Panc1 (cell line): ENCODE results near the gene CPSF6. TPM values are rescaled to one million over a fixed set of nuclear protein-coding genes. Genes with fewer than 3 reads are reported as not detected.

Source experiments
- ATAC-seq: fragments of 200-7000 bp; cut with Tn5 transposase; 2 replicates; pipeline ENCODE4 v1.9.1; 2020; ENCODE audit warnings: mild to moderate bottlenecking, moderate library complexity
- BruUV-seq: library from RNA; stranded (reverse); fragments of 400-500 nt; replicated peaks from 2 replicates; lab custom pipeline; 2021; lab: Mats Ljungman, UMichigan
- CTCF ChIA-PET: fragments of 300-600 bp; sonication (Branson Sonifier 250); formaldehyde crosslinking; loops from one replicate; lab custom pipeline; 2022; ENCODE audit warnings: antibody characterized with exemption; lab: Charles Lee
- POLR2A ChIA-PET: fragments of 300-600 bp; sonication (Branson Sonifier 250); formaldehyde crosslinking; loops from one replicate; lab custom pipeline; 2022; ENCODE audit warnings: antibody characterized with exemption; lab: Charles Lee
- DNase-seq: peaks from one replicate; pipeline ENCODE4 v3.0.0-alpha.2; 2010; ENCODE audit warnings: low read depth, low spot score
- H3K27ac ChIP-seq: 2 replicates; pipeline ENCODE4 v1.5.1; 2011; ENCODE audit warnings: mild to moderate bottlenecking, low read length, inconsistent platforms
- H3K27me3 ChIP-seq: fragments of 200-500 bp; sonication (Bioruptor generic); 2 replicates; pipeline ENCODE4 v1.6.0; 2014; ENCODE audit warnings: low read length, inconsistent platforms; ENCODE audit not compliant: control insufficient read depth, insufficient read depth
- H3K36me3 ChIP-seq: fragments of 200-500 bp; sonication (Bioruptor generic); 2 replicates; pipeline ENCODE4 v1.5.1; 2014; ENCODE audit warnings: inconsistent platforms, mild to moderate bottlenecking, low read length, moderate library complexity; ENCODE audit not compliant: control insufficient read depth, insufficient read depth
- H3K4me1 ChIP-seq: 2 replicates; pipeline ENCODE4 v1.5.1; 2011; ENCODE audit warnings: inconsistent platforms, mild to moderate bottlenecking, low read length, moderate library complexity; ENCODE audit not compliant: control insufficient read depth, insufficient read depth
- H3K4me3 ChIP-seq, 2 experiments: 2 replicates each; pipeline ENCODE4 v1.5.1; 2011 to 2012; ENCODE audit warnings: low read depth in 2 of 2, low read length in 2 of 2, mild to moderate bottlenecking in 2 of 2, inconsistent platforms in 1 of 2, moderate library complexity in 1 of 2
- H3K9me3 ChIP-seq: fragments of 200-500 bp; sonication (Bioruptor generic); 2 replicates; pipeline ENCODE4 v1.5.1; 2014; ENCODE audit warnings: low read depth, mild to moderate bottlenecking, inconsistent platforms, low read length, moderate library complexity; ENCODE audit not compliant: control insufficient read depth, insufficient read depth
- CTCF ChIP-seq: fragments of 450-650 bp; IDR thresholded peaks from 2 replicates; pipeline ENCODE4 v1.5.1; 2017; ENCODE audit warnings: mild to moderate bottlenecking
- POLR2AphosphoS5 ChIP-seq: IDR thresholded peaks from 2 replicates; pipeline ENCODE4 v1.6.1; 2012; ENCODE audit warnings: mild to moderate bottlenecking, low read depth, low read length, moderate library complexity
- SIN3A ChIP-seq: IDR thresholded peaks from 2 replicates; pipeline ENCODE4 v1.6.1; 2012; ENCODE audit warnings: low read depth, mild to moderate bottlenecking, low read length, moderate library complexity, borderline replicate concordance; ENCODE audit not compliant: insufficient read depth
- TCF7L2 ChIP-seq: IDR thresholded peaks from 2 replicates; pipeline ENCODE4 v1.6.1; 2011; ENCODE audit warnings: mild to moderate bottlenecking, low read depth, low read length, inconsistent platforms
- in situ Hi-C: cut with HindIII; loops from 2 replicates; pipeline ENCODE4 v1.10.0; 2016; ENCODE audit warnings: low sequenced_read_pairs, low pct_unique_long_range_greater_than_20kb
- intact Hi-C: fragments of 100-400 bp; cut with micrococcal nuclease; formaldehyde crosslinking; loops from one replicate; pipeline ENCODE4 v1.10.0; 2022; ENCODE audit not compliant: unreplicated experiment
- total RNA-seq: library from RNA; stranded (reverse); gene quantifications from one replicate; pipeline ENCODE4 v1.2.1, GENCODE V29; 2021; ENCODE audit not compliant: unreplicated experiment
- TF ChIP-seq, protein P1 (sequence below), 2 experiments: IDR thresholded peaks; 2 replicates each; pipeline ENCODE4 v1.6.1; 2011 to 2012; ENCODE audit warnings: low read depth in 2 of 2, control low read depth in 1 of 2, low read length in 1 of 2, mild to moderate bottlenecking in 1 of 2, moderate library complexity in 1 of 2; ENCODE audit not compliant: insufficient read depth in 1 of 2

CPSF6 gene
- total RNA-seq, 1 experiment from 2014 or later = 82.0 TPM

DNA sequence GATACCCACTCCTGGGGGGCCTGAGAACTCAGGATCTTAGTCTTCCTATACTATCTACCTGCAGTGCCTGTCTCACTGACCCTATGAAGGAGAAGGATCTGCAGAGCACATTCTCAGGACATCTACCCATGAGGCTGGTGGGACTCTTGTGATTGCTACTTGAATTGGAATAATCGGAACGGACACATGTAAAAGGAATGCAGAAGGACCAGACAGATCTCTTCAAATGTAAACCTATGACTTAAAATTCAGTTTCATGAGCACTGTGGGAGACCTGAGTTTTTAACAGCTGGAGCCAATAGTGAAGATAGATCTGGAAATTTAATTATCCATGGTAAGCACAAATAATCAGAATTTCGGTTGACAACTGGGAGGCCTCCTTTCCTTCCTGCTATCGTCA is 35.2 kb upstream of the CPSF6 start:
- BruUV-seq = no TSS peak
- TF ChIP-seq SIN3A = no peak
- no peak for TF ChIP-seq CTCF
- TF ChIP-seq POLR2AphosphoS5 = no peak
- TF ChIP-seq, protein P1, sequence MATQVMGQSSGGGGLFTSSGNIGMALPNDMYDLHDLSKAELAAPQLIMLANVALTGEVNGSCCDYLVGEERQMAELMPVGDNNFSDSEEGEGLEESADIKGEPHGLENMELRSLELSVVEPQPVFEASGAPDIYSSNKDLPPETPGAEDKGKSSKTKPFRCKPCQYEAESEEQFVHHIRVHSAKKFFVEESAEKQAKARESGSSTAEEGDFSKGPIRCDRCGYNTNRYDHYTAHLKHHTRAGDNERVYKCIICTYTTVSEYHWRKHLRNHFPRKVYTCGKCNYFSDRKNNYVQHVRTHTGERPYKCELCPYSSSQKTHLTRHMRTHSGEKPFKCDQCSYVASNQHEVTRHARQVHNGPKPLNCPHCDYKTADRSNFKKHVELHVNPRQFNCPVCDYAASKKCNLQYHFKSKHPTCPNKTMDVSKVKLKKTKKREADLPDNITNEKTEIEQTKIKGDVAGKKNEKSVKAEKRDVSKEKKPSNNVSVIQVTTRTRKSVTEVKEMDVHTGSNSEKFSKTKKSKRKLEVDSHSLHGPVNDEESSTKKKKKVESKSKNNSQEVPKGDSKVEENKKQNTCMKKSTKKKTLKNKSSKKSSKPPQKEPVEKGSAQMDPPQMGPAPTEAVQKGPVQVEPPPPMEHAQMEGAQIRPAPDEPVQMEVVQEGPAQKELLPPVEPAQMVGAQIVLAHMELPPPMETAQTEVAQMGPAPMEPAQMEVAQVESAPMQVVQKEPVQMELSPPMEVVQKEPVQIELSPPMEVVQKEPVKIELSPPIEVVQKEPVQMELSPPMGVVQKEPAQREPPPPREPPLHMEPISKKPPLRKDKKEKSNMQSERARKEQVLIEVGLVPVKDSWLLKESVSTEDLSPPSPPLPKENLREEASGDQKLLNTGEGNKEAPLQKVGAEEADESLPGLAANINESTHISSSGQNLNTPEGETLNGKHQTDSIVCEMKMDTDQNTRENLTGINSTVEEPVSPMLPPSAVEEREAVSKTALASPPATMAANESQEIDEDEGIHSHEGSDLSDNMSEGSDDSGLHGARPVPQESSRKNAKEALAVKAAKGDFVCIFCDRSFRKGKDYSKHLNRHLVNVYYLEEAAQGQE (IDR thresholded peaks at IDR 0.05; ENCODE audit: insufficient read depth in 1 of 2, low read depth in 2 of 2, low read length in 1 of 2) = no peak
- no peak for TF ChIP-seq TCF7L2
- ATAC-seq = no peak
- POLR2A ChIA-PET = no interaction called here
- H3K27ac ChIP-seq = no peak overlapping the region
- H3K27me3 ChIP-seq = no peaks in the 10 kb centered on the region
- intact Hi-C loops (no loop called here), in situ Hi-C loops (no loop called here)
- no peak overlapping the region for H3K4me3 ChIP-seq
- no peaks in the 10 kb centered on the region for H3K9me3 ChIP-seq
- no peaks in the 10 kb centered on the region for H3K4me1 ChIP-seq
- CTCF ChIA-PET = no interaction called here
- no peak for DNase-seq
- no peaks in the 10 kb centered on the region for H3K36me3 ChIP-seq

DNA sequence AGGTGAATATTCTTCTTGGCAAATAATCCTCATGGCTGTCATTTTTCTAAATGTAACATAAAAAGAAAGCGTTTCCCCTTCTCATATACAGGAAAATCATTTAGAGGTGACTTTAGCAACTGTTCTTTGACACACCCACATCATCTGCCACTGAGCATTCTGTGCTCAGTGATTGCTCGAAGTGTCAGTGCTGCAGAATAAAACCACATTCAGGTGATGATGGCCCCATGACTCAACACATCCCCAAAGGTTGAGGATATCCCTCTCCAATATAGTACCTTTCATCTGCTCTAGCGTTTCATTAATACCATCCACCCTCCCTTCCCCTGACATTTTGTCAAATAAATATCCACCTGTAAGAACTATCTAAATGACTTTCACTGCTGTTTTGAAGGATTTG is 28.7 kb upstream of the CPSF6 start:
- in situ Hi-C loops = no loop called here
- intact Hi-C loops = no loop called here
- H3K9me3 ChIP-seq = no peaks in the 10 kb centered on the region
- no peaks in the 10 kb centered on the region for H3K27me3 ChIP-seq
- DNase-seq = no peak
- POLR2A ChIA-PET = no interaction called here
- CTCF ChIA-PET = no interaction called here
- no peaks in the 10 kb centered on the region for H3K36me3 ChIP-seq
- ATAC-seq = no peak
- H3K27ac ChIP-seq = no peak overlapping the region
- no peak for TF ChIP-seq CTCF
- no peak overlapping the region for H3K4me3 ChIP-seq
- no TSS peak for BruUV-seq
- H3K4me1 ChIP-seq = no peaks in the 10 kb centered on the region

GRCh38 chr12:69211160-69211559 is 28.2 kb upstream of the CPSF6 start:
- no peaks in the 10 kb centered on the region for H3K27me3 ChIP-seq
- no peak overlapping the region for H3K27ac ChIP-seq
- intact Hi-C loops = no loop called here
- ChIA-PET POLR2A (no interaction called here), CTCF (no interaction called here)
- TF ChIP-seq TCF7L2 (no peak), POLR2AphosphoS5 (no peak), SIN3A (no peak), CTCF (no peak)
- TF ChIP-seq, protein P1 (IDR thresholded peaks at IDR 0.05; ENCODE audit: insufficient read depth in 1 of 2, low read depth in 2 of 2, low read length in 1 of 2) = no peak
- H3K36me3 ChIP-seq = no peaks in the 10 kb centered on the region
- H3K4me3 ChIP-seq = no peak overlapping the region
- BruUV-seq = no TSS peak
- ATAC-seq (no peak), DNase-seq (no peak)
- in situ Hi-C loops = no loop called here
- H3K9me3 ChIP-seq = no peaks in the 10 kb centered on the region
- no peaks in the 10 kb centered on the region for H3K4me1 ChIP-seq
